Stimulated activated naive CD8-positive, alpha-beta T cell treated with anti-CD3 and anti-CD28 coated beads, Interleukin-15, amount 100 ng/mL, for 72 hours (primary cell): ENCODE measurements around the gene CHST1.
A peak's percentile ranks its signal among the peaks of the same experiment; 100 is the strongest.

ENCODE experiments used
- ATAC-seq: fragments of 150-1000 bp; cut with Tn5 transposase; 2 replicates; pipeline ENCODE4 v1.10.0; 2021; ENCODE audit warnings: mild to moderate bottlenecking, moderate library complexity
- DNase-seq, 2 donors: peaks; one replicate each; pipeline ENCODE4 v3.0.0; 2021 to 2022
- H3K27ac Mint-ChIP-seq, 2 donors: one replicate each; pipeline ENCODE4 v1.8.0; 2022; ENCODE audit warnings: mild to moderate bottlenecking in 2 of 2, mixed read lengths in 2 of 2, moderate library complexity in 2 of 2
- H3K27me3 Mint-ChIP-seq: one replicate; pipeline ENCODE4 v1.8.0; 2022; ENCODE audit warnings: mixed read lengths
- H3K4me1 Mint-ChIP-seq: one replicate; pipeline ENCODE4 v1.8.0; 2022; ENCODE audit warnings: mild to moderate bottlenecking, mixed read lengths
- H3K4me3 Mint-ChIP-seq, 2 donors: one replicate each; pipeline ENCODE4 v1.8.0; 2022; ENCODE audit warnings: mild to moderate bottlenecking in 2 of 2, mixed read lengths in 2 of 2, moderate library complexity in 1 of 2
- H3K9me3 Mint-ChIP-seq, 2 donors: one replicate each; pipeline ENCODE4 v1.8.0; 2022; ENCODE audit warnings: mixed read lengths in 2 of 2

CHST1 gene

DNA sequence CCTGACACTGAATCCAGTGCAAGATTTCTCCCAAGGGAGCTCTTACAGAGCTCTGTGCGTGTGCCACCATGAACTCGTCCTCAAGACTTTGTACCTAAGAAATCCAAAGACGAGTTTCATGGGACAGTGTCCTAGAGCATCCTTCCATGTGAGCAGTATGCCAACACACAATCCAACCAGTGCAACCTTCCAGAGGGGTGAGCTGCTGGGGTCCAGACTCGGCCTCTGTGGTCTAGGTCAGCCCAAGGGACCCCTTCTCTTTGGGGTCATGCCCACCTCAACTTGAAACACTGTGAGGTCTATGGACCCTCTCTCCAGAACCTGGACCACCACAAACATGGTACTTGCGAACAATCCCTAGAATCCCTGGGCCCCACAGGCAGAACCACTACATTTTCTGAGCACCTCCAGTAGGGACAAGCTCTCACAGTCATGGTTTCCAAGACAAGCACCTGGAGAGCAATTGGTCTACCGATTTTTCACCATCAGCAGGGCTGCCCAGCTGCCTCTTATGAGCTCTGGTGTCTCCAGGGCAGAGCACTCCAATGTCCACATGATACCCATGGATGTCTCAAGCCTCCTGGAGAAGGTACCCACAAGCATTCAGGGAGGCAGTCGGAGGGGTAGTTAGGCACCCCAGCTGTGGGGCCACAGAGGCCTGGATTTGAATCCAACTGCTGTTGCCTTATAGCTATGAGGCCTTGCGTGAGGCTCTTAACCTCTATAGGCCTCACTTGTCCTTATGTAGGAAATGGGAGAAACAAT is 7.7 kb downstream of the CHST1 start:
- H3K9me3 Mint-ChIP-seq = no peaks in the 10 kb centered on the region
- peaks cover 84% of the 10 kb centered on the region for H3K27me3 Mint-ChIP-seq
- H3K4me3 Mint-ChIP-seq = no peak overlapping the region
- ATAC-seq (no peak), DNase-seq (no peak)
- peaks cover 33% of the 10 kb centered on the region for H3K4me1 Mint-ChIP-seq
- no peak overlapping the region for H3K27ac Mint-ChIP-seq

DNA sequence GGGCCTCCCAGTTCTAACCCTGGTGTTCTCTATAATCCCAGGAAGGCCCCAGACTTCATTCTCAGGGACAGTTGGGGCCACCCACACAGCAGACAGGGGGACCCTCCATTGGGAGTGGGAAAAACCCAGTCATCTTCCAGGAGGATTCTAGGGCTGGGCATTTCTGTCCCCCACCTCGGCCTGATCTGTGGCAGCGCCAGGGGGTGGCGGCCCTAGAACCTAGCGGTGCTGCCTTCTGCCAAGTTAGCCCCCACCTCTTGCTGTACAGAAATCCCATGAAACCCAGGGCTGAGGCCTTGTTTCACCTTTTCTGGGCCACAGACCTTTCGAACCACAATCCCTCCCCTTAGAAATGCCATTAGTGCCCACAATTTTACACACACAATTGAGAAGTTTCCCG is 9.6 kb downstream of the CHST1 start:
- no peaks in the 10 kb centered on the region for H3K9me3 Mint-ChIP-seq
- no peak overlapping the region for H3K27ac Mint-ChIP-seq
- DNase-seq (no peak), ATAC-seq (no peak)
- no peak overlapping the region for H3K4me3 Mint-ChIP-seq
- peaks cover 23% of the 10 kb centered on the region for H3K4me1 Mint-ChIP-seq
- peaks cover 83% of the 10 kb centered on the region for H3K27me3 Mint-ChIP-seq

DNA sequence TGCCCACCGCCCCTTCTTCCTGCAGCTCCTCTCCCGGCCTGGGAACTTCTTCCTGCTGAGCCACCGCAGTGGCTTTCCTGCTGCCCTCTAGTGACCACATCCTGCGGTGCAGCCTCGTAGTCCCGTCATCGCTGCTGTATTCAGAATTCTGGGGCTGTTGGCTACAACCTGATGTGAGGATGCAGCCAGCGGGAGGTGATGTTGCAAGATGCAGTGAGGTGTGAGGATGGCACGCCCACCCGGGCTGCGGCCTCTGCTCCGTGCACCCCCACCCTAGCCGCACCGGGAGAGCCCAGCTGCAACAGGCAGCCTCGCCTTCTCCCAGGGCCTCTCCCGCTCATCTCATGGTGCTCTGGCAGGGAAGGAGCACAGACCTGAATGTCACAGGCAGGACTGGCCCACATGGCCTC is 10.1 kb downstream of the CHST1 start:
- Mint-ChIP-seq H3K27me3 (peaks cover 83% of the 10 kb centered on the region), H3K4me3 (no peak overlapping the region), H3K27ac (no peak overlapping the region), H3K4me1 (peaks cover 23% of the 10 kb centered on the region), H3K9me3 (no peaks in the 10 kb centered on the region)
- DNase-seq = peak; percentile 50 to 53
- peak; percentile 41 for ATAC-seq

DNA sequence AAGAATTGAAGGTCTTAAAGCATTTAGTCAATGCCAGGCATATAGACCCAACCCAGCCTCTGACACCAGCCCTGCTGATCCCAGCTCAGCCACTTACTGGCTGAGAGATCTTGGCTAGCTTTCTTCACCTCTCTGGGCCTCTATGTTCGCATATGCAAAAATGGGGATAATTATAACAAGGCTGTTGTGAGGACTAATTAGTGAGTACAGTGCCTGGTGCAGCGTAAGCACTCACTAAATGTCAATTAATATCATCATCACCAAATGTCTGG is 10.5 kb downstream of the CHST1 start:
- H3K9me3 Mint-ChIP-seq = no peaks in the 10 kb centered on the region
- H3K4me3 Mint-ChIP-seq = no peak overlapping the region
- H3K27me3 Mint-ChIP-seq = peaks cover 83% of the 10 kb centered on the region
- ATAC-seq (peak; percentile 12), DNase-seq (no peak)
- H3K4me1 Mint-ChIP-seq = peaks cover 23% of the 10 kb centered on the region
- no peak overlapping the region for H3K27ac Mint-ChIP-seq

DNA sequence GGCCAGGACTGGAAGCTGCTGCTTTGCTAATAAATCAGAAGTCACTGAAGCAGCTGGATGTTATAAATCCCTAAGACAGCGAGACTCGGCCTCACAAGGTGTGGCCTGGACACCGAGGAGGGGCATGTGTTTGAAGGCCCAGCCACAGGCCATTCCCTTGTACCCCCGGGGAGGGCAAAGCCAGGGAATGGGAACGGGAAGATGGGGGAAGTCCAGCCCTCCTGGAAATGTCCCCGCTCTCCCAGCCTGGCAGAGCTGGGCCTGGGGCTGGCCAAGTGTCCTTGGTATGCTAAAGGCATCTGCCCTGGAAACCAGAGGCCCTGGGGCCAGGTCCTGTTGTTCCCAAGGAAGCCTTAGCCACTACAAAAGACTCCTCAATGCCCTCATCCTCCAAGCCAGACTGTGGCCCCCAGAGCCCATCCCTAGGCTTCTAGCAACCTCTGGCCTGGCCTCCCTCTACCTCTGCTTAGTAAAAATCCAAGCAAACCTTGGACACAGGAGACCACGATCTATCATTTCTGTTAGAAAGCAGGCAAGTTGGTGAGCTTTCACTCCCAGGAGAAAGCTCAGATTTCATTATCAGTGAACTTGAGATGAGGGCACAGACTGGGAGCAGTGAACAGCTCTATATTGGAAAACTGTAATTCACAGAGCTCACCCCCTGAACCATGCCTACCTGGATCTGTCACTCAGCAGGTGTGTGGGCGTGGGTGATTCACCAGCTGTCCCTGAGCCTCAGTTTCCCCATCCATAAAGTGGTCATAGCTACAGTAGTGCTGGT is 11.0 kb downstream of the CHST1 start:
- Mint-ChIP-seq H3K4me1 (peaks cover 23% of the 10 kb centered on the region), H3K27me3 (peaks cover 82% of the 10 kb centered on the region), H3K4me3 (no peak overlapping the region), H3K27ac (peak overlapping the region in 1 of 2 donors; percentile 27), H3K9me3 (no peaks in the 10 kb centered on the region)
- DNase-seq (no peak), ATAC-seq (no peak)

DNA sequence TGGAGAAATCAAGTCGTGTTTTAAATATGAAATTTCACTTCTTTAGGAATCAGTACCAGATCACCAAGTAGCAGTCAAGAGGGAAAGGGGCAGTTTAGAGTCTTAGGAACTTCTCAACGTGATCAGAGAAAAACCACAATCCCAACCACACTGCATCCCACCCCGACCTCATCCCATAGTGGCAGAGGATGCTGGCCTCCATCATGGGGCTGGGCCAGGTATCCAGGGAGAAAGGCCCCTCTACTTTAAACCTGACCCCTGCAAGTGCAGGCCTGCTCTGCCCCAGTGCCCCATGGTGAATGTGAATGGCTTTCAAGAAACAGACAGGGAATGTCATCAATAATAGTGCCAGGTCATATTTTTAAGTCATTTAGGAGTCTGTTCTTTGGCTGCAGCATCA is 12.1 kb downstream of the CHST1 start:
- ATAC-seq (no peak), DNase-seq (no peak)
- peaks cover 16% of the 10 kb centered on the region for H3K4me1 Mint-ChIP-seq
- no peaks in the 10 kb centered on the region for H3K9me3 Mint-ChIP-seq
- peaks cover 81% of the 10 kb centered on the region for H3K27me3 Mint-ChIP-seq
- no peak overlapping the region for H3K27ac Mint-ChIP-seq
- H3K4me3 Mint-ChIP-seq = no peak overlapping the region

DNA sequence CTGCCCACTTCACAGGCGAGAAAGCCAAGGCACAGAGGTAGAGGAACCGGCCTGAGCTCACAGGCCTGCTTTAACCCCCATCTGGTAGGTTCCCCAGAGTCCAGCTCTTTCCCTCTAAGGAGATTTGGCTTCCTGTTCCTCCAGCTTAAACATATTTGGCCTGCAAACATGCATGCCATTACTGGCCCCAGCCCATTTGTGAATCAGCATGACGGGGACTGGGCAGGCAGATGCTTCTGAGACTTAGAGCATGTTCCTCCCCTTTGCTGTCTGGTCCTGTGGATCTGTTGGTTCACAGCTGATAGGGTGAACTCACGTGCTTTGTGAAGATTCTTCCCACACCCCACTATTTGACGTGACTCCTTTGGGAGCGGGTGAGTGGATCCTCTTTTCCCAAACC is 12.6 kb downstream of the CHST1 start:
- ATAC-seq = no peak
- no peak for DNase-seq
- H3K4me3 Mint-ChIP-seq = no peak overlapping the region
- H3K27ac Mint-ChIP-seq = no peak overlapping the region
- H3K27me3 Mint-ChIP-seq = peaks cover 80% of the 10 kb centered on the region
- H3K4me1 Mint-ChIP-seq = peaks cover 11% of the 10 kb centered on the region
- H3K9me3 Mint-ChIP-seq = no peaks in the 10 kb centered on the region

DNA sequence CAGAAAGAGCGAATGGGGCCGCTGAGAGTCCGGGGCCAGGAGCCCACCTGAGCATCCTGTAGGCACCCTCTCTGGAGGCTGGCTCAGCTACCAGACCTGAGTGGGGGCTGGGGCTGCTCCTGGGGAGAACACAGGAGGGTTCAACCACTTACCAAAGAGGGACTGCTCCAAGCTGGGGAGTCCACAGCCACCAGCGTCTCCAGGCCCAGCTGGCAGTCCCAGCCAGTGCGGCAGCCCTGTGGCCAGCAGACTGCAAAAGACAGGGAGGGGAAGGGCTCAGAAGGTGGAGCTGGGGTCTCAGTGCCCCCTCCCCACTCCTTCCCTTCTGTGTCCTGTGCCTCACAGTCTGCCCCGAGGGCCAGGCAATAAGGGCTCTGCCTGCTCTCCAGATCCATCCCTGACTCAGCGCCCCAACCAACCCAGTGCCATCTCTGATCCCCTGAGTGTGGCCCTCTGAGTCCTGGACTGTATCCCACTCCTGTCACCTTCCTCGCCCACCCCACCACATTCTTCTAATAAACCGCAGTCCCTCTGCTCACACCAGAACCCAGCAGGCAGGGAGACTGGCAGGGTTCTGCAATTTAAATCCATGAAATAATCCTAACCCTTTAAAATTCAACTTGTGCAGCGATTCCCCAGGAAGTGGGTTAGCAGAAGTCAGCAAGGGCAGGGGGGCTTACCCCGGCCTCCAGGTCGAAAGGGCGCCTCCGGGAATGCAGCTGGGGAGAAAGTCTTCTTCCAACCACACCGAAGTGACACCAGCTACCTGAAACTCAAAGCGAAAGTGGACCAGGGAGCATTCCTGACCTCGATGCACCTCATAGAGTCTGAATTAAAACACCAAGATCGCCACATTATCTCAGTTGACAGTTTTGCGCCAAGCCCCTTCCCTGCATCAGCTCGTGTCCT is 13.3 kb downstream of the CHST1 start:
- no peak for ATAC-seq
- DNase-seq = no peak
- no peak overlapping the region for H3K4me3 Mint-ChIP-seq
- H3K4me1 Mint-ChIP-seq = peaks cover 9% of the 10 kb centered on the region
- no peaks in the 10 kb centered on the region for H3K9me3 Mint-ChIP-seq
- H3K27ac Mint-ChIP-seq = no peak overlapping the region
- H3K27me3 Mint-ChIP-seq = peaks cover 74% of the 10 kb centered on the region

DNA sequence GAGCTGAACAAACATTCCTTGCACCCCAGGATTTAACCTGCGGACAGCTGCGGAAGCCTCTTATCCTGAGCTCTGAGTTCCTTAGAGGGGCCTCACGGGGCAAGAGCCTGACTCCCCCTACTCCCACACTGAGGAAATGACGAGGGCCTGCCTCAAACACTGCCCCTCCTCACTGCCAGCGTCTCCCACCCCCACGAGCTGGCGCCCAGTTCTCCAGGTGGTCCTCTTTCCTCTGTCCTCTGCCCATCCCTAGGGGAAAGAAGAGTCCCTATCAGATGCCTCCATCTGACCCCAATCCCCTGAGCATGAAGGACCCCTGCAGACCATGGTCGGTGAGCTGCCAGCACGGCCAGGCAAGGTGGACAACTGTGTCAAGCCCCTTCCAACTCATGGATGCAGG is 14.3 kb downstream of the CHST1 start:
- peaks cover 74% of the 10 kb centered on the region for H3K27me3 Mint-ChIP-seq

DNA sequence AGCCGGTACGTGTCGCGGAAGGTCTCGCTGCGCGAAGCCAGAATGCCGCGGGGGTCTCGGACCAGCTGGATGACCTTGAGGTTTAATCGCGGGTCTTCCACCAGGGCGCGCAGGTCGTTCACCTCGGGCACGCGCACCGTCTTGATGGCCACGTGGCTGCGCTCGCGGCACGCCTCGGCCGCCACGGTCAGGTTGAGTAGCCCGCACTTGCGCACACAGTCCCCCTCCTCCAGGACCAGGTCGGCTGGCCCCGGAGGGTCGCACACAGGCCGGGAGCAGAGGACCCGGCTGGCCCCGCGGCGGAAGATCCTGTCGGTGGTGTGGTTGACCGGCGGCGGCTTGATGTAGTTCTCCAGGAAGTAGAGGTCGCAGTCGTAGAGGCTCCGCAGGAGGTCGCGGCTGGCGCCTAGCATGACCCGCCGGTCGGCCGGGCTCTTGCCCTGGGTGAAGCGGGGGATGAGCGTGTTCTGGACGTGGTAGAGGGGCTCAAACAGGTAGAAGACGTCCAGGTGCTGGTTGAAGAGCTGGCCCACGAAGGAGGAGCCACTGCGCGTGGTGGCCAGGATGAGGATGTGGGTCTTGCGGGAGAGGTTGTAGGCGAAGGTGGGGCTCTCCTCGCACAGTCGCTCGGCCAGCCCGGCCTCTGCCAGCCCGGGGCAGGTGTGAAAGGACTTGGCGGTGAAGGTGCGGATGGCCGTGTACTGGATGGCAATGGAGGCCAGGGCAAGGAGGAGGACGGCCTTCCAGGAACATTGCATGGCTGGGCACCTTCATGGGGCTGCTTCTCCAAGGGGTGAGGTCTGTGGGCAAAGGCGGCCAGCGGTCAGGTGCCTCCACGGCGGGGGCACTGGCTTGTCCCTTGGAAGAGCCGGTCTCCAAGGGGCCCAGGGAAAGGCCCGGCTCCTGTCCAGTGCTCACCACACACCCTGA is 15.0 kb downstream of the CHST1 start:
- H3K4me3 Mint-ChIP-seq = no peak overlapping the region
- no peak overlapping the region for H3K27ac Mint-ChIP-seq
- H3K27me3 Mint-ChIP-seq = peaks cover 74% of the 10 kb centered on the region
- H3K9me3 Mint-ChIP-seq = peaks cover 0 to 7% of the 10 kb centered on the region in 2 donors
- DNase-seq (no peak), ATAC-seq (no peak)
- H3K4me1 Mint-ChIP-seq = peaks cover 6% of the 10 kb centered on the region

More for the DNA sequence above, 14.3 kb downstream of the CHST1 start:
- Mint-ChIP-seq H3K9me3 (no peaks in the 10 kb centered on the region), H3K4me3 (no peak overlapping the region), H3K27ac (no peak overlapping the region), H3K4me1 (peaks cover 9% of the 10 kb centered on the region)
- no peak for DNase-seq
- ATAC-seq = no peak

DNA sequence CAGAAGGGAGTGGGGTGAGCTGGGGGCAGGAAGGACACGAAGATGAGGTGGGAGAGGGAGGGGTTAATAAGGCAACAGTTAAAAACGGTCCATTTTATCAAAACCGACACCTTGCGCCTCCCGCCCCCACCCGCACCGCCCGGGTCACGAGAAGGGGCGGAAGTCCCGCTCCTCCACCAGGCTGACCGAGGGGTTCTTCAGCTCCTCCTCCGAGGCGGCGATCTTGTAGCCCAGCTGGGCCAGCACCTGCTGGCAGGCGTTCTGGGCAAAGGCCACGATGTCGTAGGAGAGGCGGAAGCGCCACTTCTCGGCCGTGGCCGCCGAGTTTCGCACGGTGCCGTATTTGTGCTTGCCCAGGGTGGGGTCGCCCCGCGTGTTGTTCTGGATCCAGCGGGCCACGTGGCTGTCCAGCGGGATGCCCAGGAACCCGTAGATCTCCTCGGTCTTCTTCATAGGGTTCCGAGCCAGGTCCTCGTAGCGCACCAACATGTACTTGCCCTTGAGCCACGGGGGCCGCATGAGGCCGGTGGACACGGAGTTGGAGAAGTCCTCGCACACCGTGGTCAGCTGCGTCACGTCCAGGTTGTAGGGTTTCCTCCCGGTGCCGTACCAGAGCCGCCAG is 15.8 kb downstream of the CHST1 start:
- Mint-ChIP-seq H3K9me3 (peaks cover 0 to 12% of the 10 kb centered on the region in 2 donors), H3K4me1 (no peaks in the 10 kb centered on the region), H3K27me3 (peaks cover 74% of the 10 kb centered on the region), H3K27ac (no peak overlapping the region), H3K4me3 (no peak overlapping the region)
- DNase-seq = no peak
- ATAC-seq = no peak

DNA sequence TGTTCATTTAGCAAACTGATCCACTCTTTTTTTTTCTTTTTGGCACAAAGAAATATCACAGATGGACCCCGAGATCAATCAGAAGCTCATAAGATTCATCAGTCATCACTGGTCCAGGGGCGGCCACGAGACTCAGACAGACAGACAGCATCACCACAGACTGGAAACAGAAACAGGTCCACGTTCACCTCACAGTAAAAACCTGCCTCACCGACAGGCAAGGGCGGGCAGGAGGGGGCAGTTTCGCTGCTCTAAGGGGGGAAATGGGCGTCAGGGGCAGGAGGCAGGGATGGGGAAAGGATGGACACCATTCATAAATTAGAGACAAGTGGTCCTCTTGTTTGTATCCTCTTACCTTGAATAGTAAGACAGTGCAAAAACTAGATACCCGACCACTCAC is 16.5 kb downstream of the CHST1 start:
- DNase-seq (no peak), ATAC-seq (no peak)
- Mint-ChIP-seq H3K4me1 (no peaks in the 10 kb centered on the region), H3K9me3 (peaks cover 0 to 12% of the 10 kb centered on the region in 2 donors), H3K27ac (no peak overlapping the region), H3K27me3 (peaks cover 81% of the 10 kb centered on the region), H3K4me3 (no peak overlapping the region)

DNA sequence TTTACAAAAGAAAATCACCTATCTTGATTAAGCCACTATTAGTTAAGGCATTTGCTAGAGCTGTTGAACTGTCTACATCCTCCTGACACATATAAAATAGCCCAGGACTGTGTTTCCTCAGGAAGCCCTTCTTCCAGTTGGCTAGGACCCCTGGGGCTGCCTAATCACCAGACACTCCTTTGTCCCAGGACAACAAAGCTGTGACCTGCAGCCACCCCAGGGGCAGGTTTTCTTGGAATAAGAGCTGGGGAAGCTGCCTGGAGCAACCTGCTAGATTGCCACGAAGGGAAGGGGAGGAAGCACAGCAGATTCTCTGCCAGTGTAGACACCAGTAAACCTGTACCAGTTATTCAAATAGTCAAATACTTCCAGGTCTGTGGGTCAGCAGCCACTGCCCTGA is 17.6 kb downstream of the CHST1 start:
- H3K4me3 Mint-ChIP-seq = no peak overlapping the region
- no peak overlapping the region for H3K27ac Mint-ChIP-seq
- no peaks in the 10 kb centered on the region for H3K4me1 Mint-ChIP-seq
- ATAC-seq (no peak), DNase-seq (no peak)
- H3K27me3 Mint-ChIP-seq = peaks cover 83% of the 10 kb centered on the region
- peaks cover 0 to 12% of the 10 kb centered on the region in 2 donors for H3K9me3 Mint-ChIP-seq

DNA sequence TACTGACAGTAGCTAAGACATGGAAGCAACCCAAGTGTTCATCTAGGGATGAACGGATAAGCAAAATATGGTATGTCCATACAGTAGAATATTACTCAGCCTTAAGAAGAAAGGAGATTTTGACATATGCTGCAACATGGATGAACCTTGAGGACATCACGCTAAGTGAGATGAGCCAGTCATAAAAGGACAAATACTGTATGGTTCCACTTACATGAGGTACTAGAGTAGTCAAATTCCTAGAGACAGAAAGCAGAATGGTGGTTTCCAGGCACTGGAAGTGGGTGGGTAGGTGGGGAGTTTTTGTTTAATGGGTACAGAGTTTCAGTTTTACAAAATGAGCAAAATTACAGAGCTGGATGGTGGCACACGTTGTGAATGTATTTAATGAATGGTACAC is 18.1 kb downstream of the CHST1 start:
- Mint-ChIP-seq H3K4me3 (no peak overlapping the region), H3K27me3 (peaks cover 82% of the 10 kb centered on the region), H3K27ac (no peak overlapping the region), H3K9me3 (peaks cover 0 to 12% of the 10 kb centered on the region in 2 donors), H3K4me1 (no peaks in the 10 kb centered on the region)
- ATAC-seq (no peak), DNase-seq (no peak)
